HG03103 (cell line): ENCODE data around the gene TRPM8.

Source experiments
- ATAC-seq: cut with Tn5 transposase; IDR thresholded peaks from one replicate; pipeline ENCODE4 v1.9.1; 2021; ENCODE audit warnings: low read depth; ENCODE audit not compliant: unreplicated experiment

Gene TRPM8

GRCh38 chr2:233972941-233973575 is 55.9 kb downstream of the TRPM8 start:
- ATAC-seq, result no peak

- no peak for ATAC-seq
Measured at GRCh38 chr2:233973786-233974185, 56.6 kb downstream of the TRPM8 start.

- no peak for ATAC-seq
Measured at GRCh38 chr2:233974530-233975071, 57.4 kb downstream of the TRPM8 start.

GRCh38 chr2:233976087-233976486 is 58.9 kb downstream of the TRPM8 start:
- no peak for ATAC-seq

GRCh38 chr2:233976690-233977294 is 59.6 kb downstream of the TRPM8 start:
- ATAC-seq, result no peak

GRCh38 chr2:233977296-233977837 is 60.2 kb downstream of the TRPM8 start:
- no peak for ATAC-seq

GRCh38 chr2:233979748-233980147 is 62.6 kb downstream of the TRPM8 start:
- no peak for ATAC-seq

GRCh38 chr2:233980955-233981561 is 63.9 kb downstream of the TRPM8 start:
- no peak for ATAC-seq

- no peak for ATAC-seq
Measured at GRCh38 chr2:233981574-233982420, 64.6 kb downstream of the TRPM8 start.

- ATAC-seq, result no peak
Measured at GRCh38 chr2:233982421-233983121, 65.4 kb downstream of the TRPM8 start.

- no peak for ATAC-seq
Measured at GRCh38 chr2:233983445-233983844, 66.3 kb downstream of the TRPM8 start.

- ATAC-seq, result no peak
Measured at GRCh38 chr2:233988581-233988980, 71.4 kb downstream of the TRPM8 start.

GRCh38 chr2:233989221-233989858 is 72.2 kb downstream of the TRPM8 start:
- ATAC-seq, result no peak

GRCh38 chr2:233990261-233990798 is 73.2 kb downstream of the TRPM8 start:
- no peak for ATAC-seq

- no peak for ATAC-seq
Measured at GRCh38 chr2:233991196-233991595, 74.0 kb downstream of the TRPM8 start.

GRCh38 chr2:233992513-233993217 is 75.5 kb downstream of the TRPM8 start:
- ATAC-seq, result no peak

- no peak for ATAC-seq
Measured at GRCh38 chr2:233993461-233993860, 76.3 kb downstream of the TRPM8 start.

GRCh38 chr2:233994151-233994550 is 77.0 kb downstream of the TRPM8 start:
- no peak for ATAC-seq

GRCh38 chr2:233996000-233996399 is 78.8 kb downstream of the TRPM8 start:
- ATAC-seq, result no peak
